Stimulated activated CD4-positive, alpha-beta T cell treated with anti-CD3 and anti-CD28 coated beads, Interleukin-4, amount 100 ng/mL, for 4 hours (primary cell): Measurements from ENCODE around the gene ANKRD11.
"Not testable (repeated sequence)": the region's sequence is repeated elsewhere in the genome, so short reads cannot be mapped to it uniquely, and the experiment has no call there.

Experiments
- DNase-seq, 2 experiments: peaks; one replicate each; pipeline ENCODE4 v3.0.0-alpha.2; 2020

The ANKRD11 gene

GRCh38 chr16:89425523-89425922, 64.8 kb downstream of the ANKRD11 start:
- DNase-seq: no peak

GRCh38 chr16:89423681-89424260, 66.6 kb downstream of the ANKRD11 start:
- DNase-seq: no peak

GRCh38 chr16:89422905-89423630, 67.3 kb downstream of the ANKRD11 start:
- peak in 1 of 2 experiments; percentile 50 for DNase-seq

- peak; percentile 21 to 39 for DNase-seq
Observed at GRCh38 chr16:89422527-89422904, 67.8 kb downstream of the ANKRD11 start.

- DNase-seq: not testable (repeated sequence)
Observed at GRCh38 chr16:89421300-89421699, 69.1 kb downstream of the ANKRD11 start.

GRCh38 chr16:89420204-89420603, 70.2 kb downstream of the ANKRD11 start:
- no peak for DNase-seq

GRCh38 chr16:89418352-89418751, 72.0 kb downstream of the ANKRD11 start:
- no peak for DNase-seq

- no peak for DNase-seq
Observed at GRCh38 chr16:89417352-89417751, 73.0 kb downstream of the ANKRD11 start.

GRCh38 chr16:89413811-89414585, 76.4 kb downstream of the ANKRD11 start:
- DNase-seq: no peak

- DNase-seq: no peak
Observed at GRCh38 chr16:89412811-89413210, 77.5 kb downstream of the ANKRD11 start.

GRCh38 chr16:89411335-89411850, 79.0 kb downstream of the ANKRD11 start:
- no peak for DNase-seq

- no peak for DNase-seq
Observed at GRCh38 chr16:89410794-89411309, 79.5 kb downstream of the ANKRD11 start.

GRCh38 chr16:89410322-89410721, 80.0 kb downstream of the ANKRD11 start:
- no peak for DNase-seq

GRCh38 chr16:89409161-89409711, 81.1 kb downstream of the ANKRD11 start:
- peak; percentile 25 to 64 for DNase-seq

GRCh38 chr16:89408315-89408714, 82.0 kb downstream of the ANKRD11 start:
- DNase-seq: no peak

GRCh38 chr16:89407925-89408300, 82.4 kb downstream of the ANKRD11 start:
- no peak for DNase-seq

GRCh38 chr16:89407282-89407924, 83.0 kb downstream of the ANKRD11 start:
- no peak for DNase-seq

- DNase-seq: no peak
Observed at GRCh38 chr16:89406277-89406888, 84.0 kb downstream of the ANKRD11 start.

- DNase-seq: no peak
Observed at GRCh38 chr16:89404561-89404960, 85.8 kb downstream of the ANKRD11 start.

- peak in 1 of 2 experiments; percentile 39 for DNase-seq
Observed at GRCh38 chr16:89402962-89403361, 87.4 kb downstream of the ANKRD11 start.

GRCh38 chr16:89401641-89402445, 88.5 kb downstream of the ANKRD11 start:
- no peak for DNase-seq
